ENCODE measurements around the gene TRIP10. TPM values are rescaled to one million over a fixed set of nuclear protein-coding genes. Genes with fewer than 3 reads are reported as not detected.
"Not testable (repeated sequence)": the region's sequence is repeated elsewhere in the genome, so short reads cannot be mapped to it uniquely, and the experiment has no call there.

Gene TRIP10
- total RNA-seq, 3 donors from 2014 or later, result 56.9 to 98.1 (median 87.5) TPM

- Histone ChIP-seq H3K9me3 (peaks cover 0 to 6% of the 10 kb centered on the region in 2 donors), H3K27ac (no peak overlapping the region), H3K36me3 (no peaks in the 10 kb centered on the region), H3K4me1 (no peaks in the 10 kb centered on the region), H3K27me3 (no peaks in the 10 kb centered on the region), H3K4me3 (no peak overlapping the region)
- no peak for DNase-seq (ENCODE audit: low spot score in 2 of 2)
- TF ChIP-seq CTCF (IDR thresholded peaks at IDR 0.05), result no peak
- TF ChIP-seq POLR2A (IDR thresholded peaks at IDR 0.05), result no peak
- TF ChIP-seq POLR2AphosphoS5 (IDR thresholded peaks at IDR 0.05), result no peak
- intact Hi-C loops (cut with DNase I; ENCODE audit: low total_unique reads), result no loop called here
Measured at GRCh38 chr19:6793411-6793810, 53.9 kb downstream of the TRIP10 start.

- no peak for TF ChIP-seq CTCF (IDR thresholded peaks at IDR 0.05)
- no peak for TF ChIP-seq POLR2AphosphoS5 (IDR thresholded peaks at IDR 0.05)
- TF ChIP-seq POLR2A (IDR thresholded peaks at IDR 0.05), result no peak
- H3K27ac ChIP-seq, result no peak overlapping the region
- H3K27me3 ChIP-seq, result no peaks in the 10 kb centered on the region
- no peak overlapping the region for H3K4me3 ChIP-seq
- H3K9me3 ChIP-seq, result peaks cover 0 to 6% of the 10 kb centered on the region in 2 donors
- H3K36me3 ChIP-seq, result no peaks in the 10 kb centered on the region
- intact Hi-C loops (cut with DNase I; ENCODE audit: low total_unique reads), result no loop called here
- H3K4me1 ChIP-seq, result no peaks in the 10 kb centered on the region
- no peak for DNase-seq (ENCODE audit: low spot score in 2 of 2)
Measured at GRCh38 chr19:6793973-6794372, 54.5 kb downstream of the TRIP10 start.

- no peak overlapping the region for H3K27ac ChIP-seq
- H3K4me3 ChIP-seq, result no peak overlapping the region
- no peaks in the 10 kb centered on the region for H3K27me3 ChIP-seq
- no peaks in the 10 kb centered on the region for H3K4me1 ChIP-seq
- H3K9me3 ChIP-seq, result peaks cover 0 to 6% of the 10 kb centered on the region in 2 donors
- TF ChIP-seq POLR2A (IDR thresholded peaks at IDR 0.05), result no peak
- TF ChIP-seq CTCF (IDR thresholded peaks at IDR 0.05), result no peak
- TF ChIP-seq POLR2AphosphoS5 (IDR thresholded peaks at IDR 0.05), result no peak
- no peaks in the 10 kb centered on the region for H3K36me3 ChIP-seq
- intact Hi-C loops (cut with DNase I; ENCODE audit: low total_unique reads), result no loop called here
- DNase-seq (ENCODE audit: low spot score in 2 of 2), result no peak
Measured at GRCh38 chr19:6794686-6795431, 55.4 kb downstream of the TRIP10 start.

GRCh38 chr19:6796278-6796677 lies 56.8 kb downstream of the TRIP10 start:
- no peak overlapping the region for H3K4me3 ChIP-seq
- no peak for TF ChIP-seq POLR2AphosphoS5 (IDR thresholded peaks at IDR 0.05)
- TF ChIP-seq POLR2A (IDR thresholded peaks at IDR 0.05), result no peak
- TF ChIP-seq CTCF (IDR thresholded peaks at IDR 0.05), result no peak
- no peaks in the 10 kb centered on the region for H3K27me3 ChIP-seq
- no peaks in the 10 kb centered on the region for H3K4me1 ChIP-seq
- no peak overlapping the region for H3K27ac ChIP-seq
- peaks cover 0 to 6% of the 10 kb centered on the region in 2 donors for H3K9me3 ChIP-seq
- no peak for DNase-seq (ENCODE audit: low spot score in 2 of 2)
- intact Hi-C loops (cut with DNase I; ENCODE audit: low total_unique reads), result no loop called here
- no peaks in the 10 kb centered on the region for H3K36me3 ChIP-seq

GRCh38 chr19:6797646-6798045 lies 58.2 kb downstream of the TRIP10 start:
- Histone ChIP-seq H3K4me1 (no peaks in the 10 kb centered on the region), H3K4me3 (no peak overlapping the region), H3K9me3 (peaks cover 0 to 6% of the 10 kb centered on the region in 2 donors), H3K27me3 (no peaks in the 10 kb centered on the region), H3K36me3 (no peaks in the 10 kb centered on the region), H3K27ac (no peak overlapping the region)
- TF ChIP-seq POLR2AphosphoS5 (IDR thresholded peaks at IDR 0.05), result no peak
- no peak for TF ChIP-seq CTCF (IDR thresholded peaks at IDR 0.05)
- no peak for TF ChIP-seq POLR2A (IDR thresholded peaks at IDR 0.05)
- DNase-seq (ENCODE audit: low spot score in 2 of 2), result no peak
- intact Hi-C loops (cut with DNase I; ENCODE audit: low total_unique reads), result no loop called here

GRCh38 chr19:6800160-6800790 lies 60.8 kb downstream of the TRIP10 start:
- H3K4me1 ChIP-seq; H3K27ac ChIP-seq; DNase-seq (ENCODE audit: low spot score in 2 of 2); H3K36me3 ChIP-seq; intact Hi-C loops (cut with DNase I; ENCODE audit: low total_unique reads); H3K27me3 ChIP-seq; H3K4me3 ChIP-seq; H3K9me3 ChIP-seq: not testable (repeated sequence)
